CD4-positive, alpha-beta T cell treated with Interferon alpha-2 for 1 hour (primary cell): Measurements from ENCODE around the gene DPM3.
A peak's percentile ranks its signal among the peaks of the same experiment; 100 is the strongest.

ENCODE experiments used
- DNase-seq, 2 donors: peaks; one replicate each; pipeline ENCODE4 v3.0.0-alpha.2; 2020 to 2022

DPM3 gene

GRCh38 chr1:155092131-155092530 lies 48.2 kb downstream of the DPM3 start:
- no peak for DNase-seq

- peak; percentile 74 to 84 for DNase-seq
Measured at GRCh38 chr1:155091071-155092051, 49.0 kb downstream of the DPM3 start.
